ENCODE measurements around the gene PDE4D.
"Not testable (repeated sequence)": the region's sequence is repeated elsewhere in the genome, so short reads cannot be mapped to it uniquely, and the experiment has no call there.

PDE4D gene

DNA sequence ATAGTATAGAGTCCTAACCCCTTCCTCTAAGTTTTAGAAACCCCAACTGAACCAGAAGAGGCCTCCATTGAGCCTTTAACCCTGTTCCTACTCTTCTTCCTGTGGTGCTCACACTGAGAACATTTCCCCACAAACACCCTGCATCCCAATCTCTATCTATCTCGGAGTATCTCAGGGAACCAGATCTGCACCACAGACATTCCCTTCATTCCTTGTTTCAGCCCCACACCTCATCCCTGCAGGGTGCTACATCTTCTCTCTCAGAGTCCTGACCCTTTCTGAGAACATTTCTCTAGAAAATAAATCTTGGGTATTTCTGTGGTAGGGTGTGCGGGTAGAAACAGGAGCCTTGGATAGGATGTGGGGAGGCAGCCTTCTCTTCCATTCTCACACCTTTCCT lies 507.8 kb downstream of the PDE4D start:
- H2BK5ac ChIP-seq (ENCODE audit: low read depth, low read length, poor library complexity, severe bottlenecking): no peak overlapping the region
- H3K4me2 ChIP-seq (ENCODE audit: low read length, poor library complexity, severe bottlenecking): no peak overlapping the region
- no peaks in the 10 kb centered on the region for H3K27me3 ChIP-seq (ENCODE audit: control insufficient read depth in 1 of 2, insufficient read depth in 1 of 2, low read length in 2 of 2)
- DNase-seq: no peak
- H3K4me3 ChIP-seq (ENCODE audit: insufficient read depth in 1 of 2, low read depth in 1 of 2, low read length in 2 of 2): no peak overlapping the region
- H2BK120ac ChIP-seq (ENCODE audit: low read depth, low read length): no peak overlapping the region
- WGBS: 56% methylated on average over 1 of the region's 2 CpGs
- H4K91ac ChIP-seq (ENCODE audit: low read length): no peak overlapping the region
- no peak overlapping the region for H3K4ac ChIP-seq (ENCODE audit: low read depth in 1 of 2, low read length in 2 of 2)
- H3K18ac ChIP-seq (ENCODE audit: low read depth in 1 of 2, low read length in 2 of 2): no peak overlapping the region
- H2BK12ac ChIP-seq (ENCODE audit: low read length in 2 of 2): no peak overlapping the region
- no peak overlapping the region for H3K9ac ChIP-seq (ENCODE audit: low read length)
- no peaks in the 10 kb centered on the region for H3K4me1 ChIP-seq (ENCODE audit: control insufficient read depth, insufficient read depth, low read depth, low read length)
- H2AFZ ChIP-seq (ENCODE audit: low read depth, low read length): no peak overlapping the region
- peak overlapping the region; percentile 66 for H3K27ac ChIP-seq (ENCODE audit: low read length, poor library complexity, severe bottlenecking)
- H2BK15ac ChIP-seq (ENCODE audit: low read depth, poor library complexity, severe bottlenecking): no peak overlapping the region
- H2AK5ac ChIP-seq (ENCODE audit: low read length, severe bottlenecking): peak overlapping the region; percentile 19
- H3K9me3 ChIP-seq (ENCODE audit: control insufficient read depth, low read length): no peaks in the 10 kb centered on the region
- H3K36me3 ChIP-seq (ENCODE audit: control insufficient read depth in 1 of 2, insufficient read depth in 2 of 2, low read depth in 1 of 2, low read length in 2 of 2): no peaks in the 10 kb centered on the region
- H3K79me1 ChIP-seq (replicated peaks; ENCODE audit: low read length, poor library complexity, severe bottlenecking): peaks cover 3% of the 10 kb centered on the region
- H4K8ac ChIP-seq (ENCODE audit: low read length): no peak overlapping the region
- H3K14ac ChIP-seq (ENCODE audit: low read length in 2 of 2): no peak overlapping the region
- H3K23ac ChIP-seq (ENCODE audit: low read length in 2 of 2): no peak overlapping the region

- Histone ChIP-seq H3K23ac (ENCODE audit: low read length in 2 of 2) (no peak overlapping the region), H2BK12ac (ENCODE audit: low read length in 2 of 2) (no peak overlapping the region), H3K79me1 (replicated peaks; ENCODE audit: low read length, poor library complexity, severe bottlenecking) (peaks cover 5% of the 10 kb centered on the region), H3K9ac (ENCODE audit: low read length) (peak overlapping the region; percentile 55), H3K4me2 (ENCODE audit: low read length, poor library complexity, severe bottlenecking) (no peak overlapping the region), H3K18ac (ENCODE audit: low read depth in 1 of 2, low read length in 2 of 2) (no peak overlapping the region), H3K27me3 (ENCODE audit: control insufficient read depth in 1 of 2, insufficient read depth in 1 of 2, low read length in 2 of 2) (no peaks in the 10 kb centered on the region), H3K4ac (ENCODE audit: low read depth in 1 of 2, low read length in 2 of 2) (no peak overlapping the region), H3K4me1 (ENCODE audit: control insufficient read depth, insufficient read depth, low read depth, low read length) (peaks cover 1% of the 10 kb centered on the region), H3K14ac (ENCODE audit: low read length in 2 of 2) (no peak overlapping the region), H2BK15ac (ENCODE audit: low read depth, poor library complexity, severe bottlenecking) (no peak overlapping the region), H2BK120ac (ENCODE audit: low read depth, low read length) (no peak overlapping the region), H2AK5ac (ENCODE audit: low read length, severe bottlenecking) (no peak overlapping the region), H4K8ac (ENCODE audit: low read length) (no peak overlapping the region), H3K27ac (ENCODE audit: low read length, poor library complexity, severe bottlenecking) (no peak overlapping the region), H4K91ac (ENCODE audit: low read length) (no peak overlapping the region), H3K9me3 (ENCODE audit: control insufficient read depth, low read length) (no peaks in the 10 kb centered on the region), H3K4me3 (ENCODE audit: insufficient read depth in 1 of 2, low read depth in 1 of 2, low read length in 2 of 2) (no peak overlapping the region), H3K36me3 (ENCODE audit: control insufficient read depth in 1 of 2, insufficient read depth in 2 of 2, low read depth in 1 of 2, low read length in 2 of 2) (no peaks in the 10 kb centered on the region), H2BK5ac (ENCODE audit: low read depth, low read length, poor library complexity, severe bottlenecking) (no peak overlapping the region), H2AFZ (ENCODE audit: low read depth, low read length) (no peak overlapping the region)
- DNase-seq: peak; percentile 85
- WGBS: no CpG with 5 or more reads among the region's 1 CpG
These were observed 513.1 kb downstream of the PDE4D start for GRCh38 chr5:59380350-59380951.

- not testable (repeated sequence) for H3K4me3 ChIP-seq (ENCODE audit: insufficient read depth in 1 of 2, low read depth in 1 of 2, low read length in 2 of 2); H3K4ac ChIP-seq (ENCODE audit: low read depth in 1 of 2, low read length in 2 of 2); H4K8ac ChIP-seq (ENCODE audit: low read length); H3K27me3 ChIP-seq (ENCODE audit: control insufficient read depth in 1 of 2, insufficient read depth in 1 of 2, low read length in 2 of 2); H2BK12ac ChIP-seq (ENCODE audit: low read length in 2 of 2); H4K91ac ChIP-seq (ENCODE audit: low read length); DNase-seq; H3K23ac ChIP-seq (ENCODE audit: low read length in 2 of 2); H3K27ac ChIP-seq (ENCODE audit: low read length, poor library complexity, severe bottlenecking); H3K9ac ChIP-seq (ENCODE audit: low read length); H3K4me2 ChIP-seq (ENCODE audit: low read length, poor library complexity, severe bottlenecking); H2BK120ac ChIP-seq (ENCODE audit: low read depth, low read length); H3K79me1 ChIP-seq (replicated peaks; ENCODE audit: low read length, poor library complexity, severe bottlenecking); H2BK5ac ChIP-seq (ENCODE audit: low read depth, low read length, poor library complexity, severe bottlenecking); H2AFZ ChIP-seq (ENCODE audit: low read depth, low read length); H3K14ac ChIP-seq (ENCODE audit: low read length in 2 of 2); H2BK15ac ChIP-seq (ENCODE audit: low read depth, poor library complexity, severe bottlenecking); H3K18ac ChIP-seq (ENCODE audit: low read depth in 1 of 2, low read length in 2 of 2); H2AK5ac ChIP-seq (ENCODE audit: low read length, severe bottlenecking); H3K4me1 ChIP-seq (ENCODE audit: control insufficient read depth, insufficient read depth, low read depth, low read length); H3K36me3 ChIP-seq (ENCODE audit: control insufficient read depth in 1 of 2, insufficient read depth in 2 of 2, low read depth in 1 of 2, low read length in 2 of 2)
- WGBS: no CpG with 5 or more reads among the region's 1 CpG
- H3K9me3 ChIP-seq (ENCODE audit: control insufficient read depth, low read length): peaks cover 17% of the 10 kb centered on the region
These were observed 519.5 kb downstream of the PDE4D start for GRCh38 chr5:59374036-59374435.

- H2AK5ac ChIP-seq (ENCODE audit: low read length, severe bottlenecking): no peak overlapping the region
- no peak overlapping the region for H3K4me2 ChIP-seq (ENCODE audit: low read length, poor library complexity, severe bottlenecking)
- H2BK12ac ChIP-seq (ENCODE audit: low read length in 2 of 2): no peak overlapping the region
- 93% methylated on average over 2 of the region's 4 CpGs for WGBS
- no peak overlapping the region for H3K23ac ChIP-seq (ENCODE audit: low read length in 2 of 2)
- H3K27me3 ChIP-seq (ENCODE audit: control insufficient read depth in 1 of 2, insufficient read depth in 1 of 2, low read length in 2 of 2): peaks cover 0 to 3% of the 10 kb centered on the region in 2 experiments
- H2BK120ac ChIP-seq (ENCODE audit: low read depth, low read length): no peak overlapping the region
- H3K18ac ChIP-seq (ENCODE audit: low read depth in 1 of 2, low read length in 2 of 2): no peak overlapping the region
- no peak for DNase-seq
- peaks cover 7% of the 10 kb centered on the region for H3K79me1 ChIP-seq (replicated peaks; ENCODE audit: low read length, poor library complexity, severe bottlenecking)
- peaks cover 17% of the 10 kb centered on the region for H3K9me3 ChIP-seq (ENCODE audit: control insufficient read depth, low read length)
- H2AFZ ChIP-seq (ENCODE audit: low read depth, low read length): no peak overlapping the region
- no peak overlapping the region for H3K14ac ChIP-seq (ENCODE audit: low read length in 2 of 2)
- no peaks in the 10 kb centered on the region for H3K36me3 ChIP-seq (ENCODE audit: control insufficient read depth in 1 of 2, insufficient read depth in 2 of 2, low read depth in 1 of 2, low read length in 2 of 2)
- H3K4ac ChIP-seq (ENCODE audit: low read depth in 1 of 2, low read length in 2 of 2): no peak overlapping the region
- H3K4me1 ChIP-seq (ENCODE audit: control insufficient read depth, insufficient read depth, low read depth, low read length): no peaks in the 10 kb centered on the region
- H3K27ac ChIP-seq (ENCODE audit: low read length, poor library complexity, severe bottlenecking): no peak overlapping the region
- no peak overlapping the region for H4K91ac ChIP-seq (ENCODE audit: low read length)
- H2BK5ac ChIP-seq (ENCODE audit: low read depth, low read length, poor library complexity, severe bottlenecking): no peak overlapping the region
- H2BK15ac ChIP-seq (ENCODE audit: low read depth, poor library complexity, severe bottlenecking): no peak overlapping the region
- no peak overlapping the region for H4K8ac ChIP-seq (ENCODE audit: low read length)
- no peak overlapping the region for H3K9ac ChIP-seq (ENCODE audit: low read length)
- no peak overlapping the region for H3K4me3 ChIP-seq (ENCODE audit: insufficient read depth in 1 of 2, low read depth in 1 of 2, low read length in 2 of 2)
These were observed 521.9 kb downstream of the PDE4D start for GRCh38 chr5:59371525-59372127.

Measured in mesenchymal stem cell (in vitro differentiated cells and primary cell).